ENCODE data around the gene CCDC186.

GRCh38 chr10:114110174-114110972 is 63.6 kb downstream of the CCDC186 start:
- TF ChIP-seq PAX5 (IDR thresholded peaks at IDR 0.05; ENCODE audit: insufficient read depth, low read length, severe bottlenecking) (no peak), POLR2A (IDR thresholded peaks at IDR 0.05; ENCODE audit: low read depth, low read length) (no peak), TAF1 (IDR thresholded peaks at IDR 0.05; ENCODE audit: low read depth, low read length) (no peak), POLR2AphosphoS5 (IDR thresholded peaks at IDR 0.05; ENCODE audit: low read depth, low read length) (no peak), POU2F2 (IDR thresholded peaks at IDR 0.05; ENCODE audit: low read depth, low read length) (no peak), SPI1 (IDR thresholded peaks at IDR 0.05; ENCODE audit: low read depth, low read length) (no peak)

Measured in GM12891 (cell line).